HEK293T (cell line): ENCODE results near the gene KHDC3L.

Source experiments
- ELF4 ChIP-seq: fragments of 450-650 bp; IDR thresholded peaks from 2 replicates; pipeline ENCODE4 v1.6.1; 2017; ENCODE audit warnings: antibody characterized with exemption
- ZNF384 ChIP-seq: fragments of 450-650 bp; IDR thresholded peaks from 2 replicates; pipeline ENCODE4 v1.6.1; 2016

- no peak for TF ChIP-seq ELF4
- no peak for TF ChIP-seq ZNF384
Measured at GRCh38 chr6:73362358-73362757, at the start of gene KHDC3L.
